ENCODE results near the gene TESMIN.

The TESMIN gene

GRCh38 chr11:68722143-68722542 is 29.2 kb downstream of the TESMIN start:
- no peak overlapping the region for H3K4me3 ChIP-seq (ENCODE audit: low read length)
- no peak for DNase-seq (ENCODE audit: low read depth)
- TF ChIP-seq, protein P1, sequence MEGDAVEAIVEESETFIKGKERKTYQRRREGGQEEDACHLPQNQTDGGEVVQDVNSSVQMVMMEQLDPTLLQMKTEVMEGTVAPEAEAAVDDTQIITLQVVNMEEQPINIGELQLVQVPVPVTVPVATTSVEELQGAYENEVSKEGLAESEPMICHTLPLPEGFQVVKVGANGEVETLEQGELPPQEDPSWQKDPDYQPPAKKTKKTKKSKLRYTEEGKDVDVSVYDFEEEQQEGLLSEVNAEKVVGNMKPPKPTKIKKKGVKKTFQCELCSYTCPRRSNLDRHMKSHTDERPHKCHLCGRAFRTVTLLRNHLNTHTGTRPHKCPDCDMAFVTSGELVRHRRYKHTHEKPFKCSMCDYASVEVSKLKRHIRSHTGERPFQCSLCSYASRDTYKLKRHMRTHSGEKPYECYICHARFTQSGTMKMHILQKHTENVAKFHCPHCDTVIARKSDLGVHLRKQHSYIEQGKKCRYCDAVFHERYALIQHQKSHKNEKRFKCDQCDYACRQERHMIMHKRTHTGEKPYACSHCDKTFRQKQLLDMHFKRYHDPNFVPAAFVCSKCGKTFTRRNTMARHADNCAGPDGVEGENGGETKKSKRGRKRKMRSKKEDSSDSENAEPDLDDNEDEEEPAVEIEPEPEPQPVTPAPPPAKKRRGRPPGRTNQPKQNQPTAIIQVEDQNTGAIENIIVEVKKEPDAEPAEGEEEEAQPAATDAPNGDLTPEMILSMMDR (IDR thresholded peaks at IDR 0.05; ENCODE audit: insufficient read depth, low read depth, low read length, missing control alignments) = no peak

DNA sequence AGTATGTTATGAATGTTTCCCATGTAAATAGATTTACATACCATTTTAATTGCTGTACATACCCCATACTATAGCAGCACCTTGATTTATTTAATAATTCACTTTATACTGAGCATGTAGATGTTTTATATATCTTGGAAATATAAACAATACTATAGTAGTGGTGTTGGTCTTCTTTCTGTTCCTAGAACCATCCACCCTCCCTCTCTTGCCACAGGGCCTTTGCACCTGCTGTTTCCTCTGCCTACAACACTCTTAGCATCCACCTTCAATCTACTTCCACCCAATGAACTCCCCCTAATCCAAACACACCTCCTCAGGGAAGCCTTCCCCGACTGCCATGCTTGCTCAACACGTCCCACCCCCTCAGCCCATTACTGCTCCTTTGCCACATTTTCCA is 30.2 kb downstream of the TESMIN start:
- TF ChIP-seq, protein P1 (IDR thresholded peaks at IDR 0.05; ENCODE audit: insufficient read depth, low read depth, low read length, missing control alignments) = no peak
- DNase-seq (ENCODE audit: low read depth) = no peak
- H3K4me3 ChIP-seq (ENCODE audit: low read length) = no peak overlapping the region

DNA sequence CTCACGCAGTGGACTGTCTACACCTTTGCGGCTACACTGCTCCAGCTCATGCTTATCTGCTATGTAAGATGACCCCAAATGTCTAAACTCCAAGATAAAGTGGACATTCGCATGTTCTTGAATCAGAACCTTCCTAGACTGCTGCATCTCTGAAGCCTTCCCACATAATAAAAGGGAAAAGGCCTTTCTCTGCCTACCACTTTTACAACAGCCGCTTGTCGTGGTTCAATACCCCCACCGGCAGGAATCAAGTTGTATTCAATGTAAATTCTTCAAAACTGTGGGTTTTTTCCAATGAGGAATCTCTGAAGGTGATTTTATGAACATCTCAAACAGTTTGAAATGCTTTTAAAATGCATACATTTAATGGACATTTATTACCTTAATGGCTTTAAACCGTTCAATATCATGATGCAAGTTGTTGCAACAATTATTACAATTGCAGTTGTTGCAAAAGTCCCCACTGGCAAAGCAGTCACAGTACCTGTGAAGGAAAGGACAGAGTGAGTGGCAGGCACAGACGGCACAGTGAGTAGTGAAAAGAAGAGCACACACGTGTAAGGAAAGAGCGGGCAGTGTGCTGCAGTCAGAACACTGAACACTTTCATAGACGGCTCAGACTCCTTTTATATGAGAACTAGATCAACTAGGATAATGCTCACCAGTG is 35.7 kb downstream of the TESMIN start:
- TF ChIP-seq, protein P1 (IDR thresholded peaks at IDR 0.05; ENCODE audit: insufficient read depth, low read depth, low read length, missing control alignments) = no peak
- no peak overlapping the region for H3K4me3 ChIP-seq (ENCODE audit: low read length)
- DNase-seq (ENCODE audit: low read depth) = no peak

GRCh38 chr11:68714060-68714856 is 37.1 kb downstream of the TESMIN start:
- TF ChIP-seq, protein P1 (IDR thresholded peaks at IDR 0.05; ENCODE audit: insufficient read depth, low read depth, low read length, missing control alignments) = no peak
- H3K4me3 ChIP-seq (ENCODE audit: low read length) = no peak overlapping the region
- no peak for DNase-seq (ENCODE audit: low read depth)

DNA sequence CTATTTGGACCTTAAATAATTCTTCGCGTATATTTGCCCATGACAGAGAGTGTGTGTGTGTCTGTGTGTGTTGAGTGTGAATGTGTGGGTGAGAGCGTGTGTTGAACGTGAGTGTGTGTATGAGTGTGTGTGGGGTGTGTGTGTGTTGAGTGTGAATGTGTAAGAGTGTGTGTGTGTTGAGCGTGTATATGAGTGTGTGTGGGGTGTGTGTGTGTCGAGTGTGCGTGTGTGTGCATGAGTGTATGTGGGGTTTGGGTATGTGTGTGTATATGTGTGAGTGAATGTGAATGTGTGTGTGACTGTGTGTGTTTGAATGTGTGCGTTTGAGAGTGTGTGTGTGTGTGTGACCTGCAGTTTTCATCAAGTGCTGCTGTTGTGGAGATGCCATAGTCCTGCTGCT is 40.2 kb downstream of the TESMIN start:
- TF ChIP-seq, protein P1 (IDR thresholded peaks at IDR 0.05; ENCODE audit: insufficient read depth, low read depth, low read length, missing control alignments) = no peak
- no peak overlapping the region for H3K4me3 ChIP-seq (ENCODE audit: low read length)
- DNase-seq (ENCODE audit: low read depth) = no peak

- no peak overlapping the region for H3K4me3 ChIP-seq (ENCODE audit: low read length)
- no peak for DNase-seq (ENCODE audit: low read depth)
- TF ChIP-seq, protein P1 (IDR thresholded peaks at IDR 0.05; ENCODE audit: insufficient read depth, low read depth, low read length, missing control alignments) = no peak
These were observed 40.9 kb downstream of the TESMIN start for GRCh38 chr11:68710409-68710808.
